ENCODE data around the gene SRRT.

- TF ChIP-seq, protein P1, sequence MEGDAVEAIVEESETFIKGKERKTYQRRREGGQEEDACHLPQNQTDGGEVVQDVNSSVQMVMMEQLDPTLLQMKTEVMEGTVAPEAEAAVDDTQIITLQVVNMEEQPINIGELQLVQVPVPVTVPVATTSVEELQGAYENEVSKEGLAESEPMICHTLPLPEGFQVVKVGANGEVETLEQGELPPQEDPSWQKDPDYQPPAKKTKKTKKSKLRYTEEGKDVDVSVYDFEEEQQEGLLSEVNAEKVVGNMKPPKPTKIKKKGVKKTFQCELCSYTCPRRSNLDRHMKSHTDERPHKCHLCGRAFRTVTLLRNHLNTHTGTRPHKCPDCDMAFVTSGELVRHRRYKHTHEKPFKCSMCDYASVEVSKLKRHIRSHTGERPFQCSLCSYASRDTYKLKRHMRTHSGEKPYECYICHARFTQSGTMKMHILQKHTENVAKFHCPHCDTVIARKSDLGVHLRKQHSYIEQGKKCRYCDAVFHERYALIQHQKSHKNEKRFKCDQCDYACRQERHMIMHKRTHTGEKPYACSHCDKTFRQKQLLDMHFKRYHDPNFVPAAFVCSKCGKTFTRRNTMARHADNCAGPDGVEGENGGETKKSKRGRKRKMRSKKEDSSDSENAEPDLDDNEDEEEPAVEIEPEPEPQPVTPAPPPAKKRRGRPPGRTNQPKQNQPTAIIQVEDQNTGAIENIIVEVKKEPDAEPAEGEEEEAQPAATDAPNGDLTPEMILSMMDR (IDR thresholded peaks at IDR 0.05 in 4 of 5, conservative IDR thresholded peaks at IDR 0.05 in 1 of 5), result no peak
- TF ChIP-seq POLR2A (IDR thresholded peaks at IDR 0.05), result no peak
These were observed 16.0 kb downstream of the SRRT start for GRCh38 chr7:100890653-100891567.

All from gastrocnemius medialis (tissue), 4 donors.